K562 (cell line): ENCODE measurements around the gene CHRNB1. TPM values are rescaled to one million over a fixed set of nuclear protein-coding genes. Genes with fewer than 3 reads are reported as not detected.

Experiments used
- ATAC-seq: fragments of 200-7000 bp; cut with Tn5 transposase; 3 replicates; pipeline ENCODE4 v1.9.1; 2020; ENCODE audit warnings: moderate library complexity
- BruUV-seq: library from RNA; stranded (reverse); fragments of 400-500 nt; replicated peaks from 2 replicates; lab custom pipeline; 2021; lab: Mats Ljungman, UMichigan
- CTCF ChIA-PET: fragments of 300-600 bp; formaldehyde crosslinking; extraction: SDS; loops from one replicate; lab custom pipeline; 2021; ENCODE audit warnings: low intra/inter-chr PET ratio; lab: Yijun Ruan, JAX
- POLR2A ChIA-PET: fragments of 300-600, 350-650 bp; sonication (Branson Sonifier 250); formaldehyde crosslinking; extraction: SDS; loops from one replicate; lab custom pipeline; 2021; ENCODE audit warnings: antibody characterized with exemption, inconsistent platforms; lab: Yijun Ruan, JAX
- DNase-seq, 4 experiments: peaks; one replicate each; pipeline versions ENCODE4 v3.0.0 to v3.0.0-alpha.2; 2011 to 2018; ENCODE audit warnings: low spot score in 3 of 4, mixed read lengths in 3 of 4; ENCODE audit errors: extremely low read depth in 1 of 4
- FAIRE-seq: peaks from 2 replicates; lab custom pipeline; 2011; peaks lifted over from hg19 to GRCh38; lab: Jason Lieb, UNC
- H2AFZ ChIP-seq: 2 replicates; pipeline ENCODE4 v1.6.0; 2011; ENCODE audit warnings: low read depth, low read length, control low read depth, inconsistent platforms
- H3K27ac ChIP-seq: fragments of 200-600 bp; 3 replicates; pipeline ENCODE4 v1.8.0; 2011; ENCODE audit warnings: low read depth, mild to moderate bottlenecking, control low read depth, inconsistent platforms, low read length, moderate library complexity, mixed read lengths; ENCODE audit errors: extremely low read depth
- H3K27me3 ChIP-seq, 2 experiments: fragments of 300-600 bp in 1 of 2; 2 replicates in 1 of 2; 3 replicates in 1 of 2; pipeline versions ENCODE4 v1.6.0 to v1.8.0; 2011; ENCODE audit warnings: inconsistent platforms in 2 of 2, low read length in 2 of 2, mild to moderate bottlenecking in 1 of 2, mixed read lengths in 1 of 2, moderate library complexity in 1 of 2; ENCODE audit not compliant: control insufficient read depth in 2 of 2, insufficient read depth in 2 of 2
- H3K36me3 ChIP-seq: fragments of 300-600 bp; 3 replicates; pipeline ENCODE4 v1.8.0; 2011; ENCODE audit warnings: mild to moderate bottlenecking, low read length, inconsistent platforms; ENCODE audit not compliant: control insufficient read depth, insufficient read depth
- H3K4me1 ChIP-seq, 2 experiments: fragments of 200-600 bp in 1 of 2; replicated peaks in 1 of 2; 2 replicates in 1 of 2; 3 replicates in 1 of 2; pipeline versions ENCODE4 v1.5.1 to v1.8.0; 2011; ENCODE audit warnings: inconsistent platforms in 2 of 2, low read length in 2 of 2, mild to moderate bottlenecking in 1 of 2, mixed read lengths in 1 of 2, moderate library complexity in 1 of 2; ENCODE audit not compliant: control insufficient read depth in 2 of 2, insufficient read depth in 2 of 2
- H3K4me2 ChIP-seq: 2 replicates; pipeline ENCODE4 v1.6.1; 2011; ENCODE audit warnings: low read length, control low read depth, inconsistent platforms, mixed read lengths; ENCODE audit not compliant: insufficient read depth
- H3K4me3 ChIP-seq: fragments of 200-600 bp; sonication (generic), shearing (Covaris generic); 2 replicates; pipeline ENCODE4 v1.5.1; 2016; ENCODE audit warnings: control low read depth, inconsistent platforms
- H3K79me2 ChIP-seq: fragments of 200-600 bp; 3 replicates; pipeline ENCODE4 v1.8.0; 2011; ENCODE audit warnings: low read length, inconsistent platforms; ENCODE audit not compliant: control insufficient read depth, insufficient read depth
- H3K9ac ChIP-seq, 2 experiments: 2 replicates each; pipeline versions ENCODE4 v1.6.0 to v1.6.1; 2011; ENCODE audit warnings: low read depth in 2 of 2, low read length in 2 of 2, control low read depth in 1 of 2, inconsistent platforms in 1 of 2, mild to moderate bottlenecking in 1 of 2, mixed read lengths in 1 of 2; ENCODE audit not compliant: insufficient read depth in 1 of 2
- H3K9me1 ChIP-seq: one replicate; pipeline ENCODE4 v1.6.0; 2011; ENCODE audit warnings: inconsistent platforms, mild to moderate bottlenecking, low read length, moderate library complexity; ENCODE audit not compliant: control insufficient read depth, insufficient read depth
- H3K9me3 ChIP-seq: replicated peaks from 2 replicates; pipeline ENCODE4 v1.5.1; 2011; ENCODE audit warnings: low read depth, low read length, inconsistent platforms; ENCODE audit not compliant: control insufficient read depth, insufficient read depth
- H4K20me1 ChIP-seq: replicated peaks from 2 replicates; pipeline ENCODE4 v1.6.1; 2011; ENCODE audit warnings: low read length, inconsistent platforms, mixed read lengths; ENCODE audit not compliant: control insufficient read depth, insufficient read depth
- BCL6 ChIP-seq: fragments of 250-450 bp; sonication (Bioruptor Pico); IDR thresholded peaks from 2 replicates; pipeline ENCODE4 v1.4.0; 2020
- CBFB ChIP-seq: sonication (generic); formaldehyde crosslinking; IDR thresholded peaks from 2 replicates; pipeline ENCODE4 v1.4.0; 2020; ENCODE audit warnings: mild to moderate bottlenecking, missing genetic modification reagents
- GTF2E2 ChIP-seq: fragments of 200-800 bp; sonication (Bioruptor generic); IDR thresholded peaks from 2 replicates; pipeline ENCODE4 v1.6.1; 2016; ENCODE audit warnings: missing genetic modification characterization, missing compliant biosample characterization
- HDGF ChIP-seq: fragments of 450-650 bp; IDR thresholded peaks from 2 replicates; pipeline ENCODE4 v1.6.1; 2016
- HMG20A ChIP-seq: fragments of 450-650 bp; formaldehyde crosslinking; conservative IDR thresholded peaks from 2 replicates; pipeline ENCODE4 v1.4.0; 2020; ENCODE audit warnings: mild to moderate bottlenecking, mixed read lengths
- KLF1 ChIP-seq: fragments of 450-650 bp; IDR thresholded peaks from 2 replicates; pipeline ENCODE4 v1.6.1; 2016; ENCODE audit warnings: missing genetic modification characterization, missing compliant biosample characterization
- MECOM ChIP-seq: fragments of 250-450 bp; sonication (Bioruptor Pico); IDR thresholded peaks from 2 replicates; pipeline ENCODE4 v1.8.0; 2022; ENCODE audit warnings: inconsistent platforms
- MTF1 ChIP-seq: fragments of 250-450 bp; sonication (Bioruptor Pico); IDR thresholded peaks from 2 replicates; pipeline ENCODE4 v1.9.0; 2021; ENCODE audit warnings: moderate library complexity, mild to moderate bottlenecking, inconsistent platforms, borderline replicate concordance
- NCOR1 ChIP-seq: fragments of 450-650 bp; IDR thresholded peaks from 2 replicates; pipeline ENCODE4 v1.6.1; 2016; ENCODE audit warnings: mild to moderate bottlenecking, moderate library complexity
- SMAD1 ChIP-seq: fragments of 150-350 bp; IDR thresholded peaks from 2 replicates; pipeline ENCODE4 v1.6.1; 2014; ENCODE audit warnings: low read length, low read depth; ENCODE audit not compliant: partially characterized antibody
- THAP7 ChIP-seq: fragments of 250-450 bp; sonication (Bioruptor Pico); IDR thresholded peaks from 2 replicates; pipeline ENCODE4 v1.5.0; 2021
- TSHZ1 ChIP-seq: fragments of 250-450 bp; sonication (Bioruptor Pico); IDR thresholded peaks from 2 replicates; pipeline ENCODE4 v1.4.0; 2020; ENCODE audit warnings: mild to moderate bottlenecking, moderate library complexity
- ZBTB33 ChIP-seq: sonication (generic); formaldehyde crosslinking; IDR thresholded peaks from 2 replicates; pipeline ENCODE4 v1.8.1; 2023; ENCODE audit warnings: mild to moderate bottlenecking, missing genetic modification reagents
- ZNF24 ChIP-seq: fragments of 450-650 bp; IDR thresholded peaks from 2 replicates; pipeline ENCODE4 v1.6.1; 2016
- ZNF3 ChIP-seq: fragments of 250-450 bp; sonication (Bioruptor Pico); IDR thresholded peaks from 2 replicates; pipeline ENCODE4 v1.5.0; 2021; ENCODE audit warnings: mild to moderate bottlenecking, moderate library complexity
- WGBS: fragments of 100-300 bp; shearing (Covaris generic); methylation state at CpG from one replicate; pipeline ENCODE4 v1.1.6; 2016; ENCODE audit warnings: low coverage, mixed read lengths; ENCODE audit not compliant: insufficient coverage; ENCODE audit errors: missing lambda C conversion rate; 5-methylcytosine and 5-hydroxymethylcytosine counted together
- in situ Hi-C: fragments of 300-500 bp; cut with MboI; formaldehyde crosslinking; loops from 4 replicates; pipeline ENCODE4 v1.15.0; 2018; ENCODE audit warnings: inconsistent platforms, mixed read lengths
- intact Hi-C: fragments of 100-400 bp; cut with micrococcal nuclease; formaldehyde crosslinking; loops from 2 replicates; pipeline ENCODE4 v1.14.2; 2022
- polyA plus RNA-seq, 8 experiments: library from polyadenylated mRNA; depleted of rRNA in 4 of 8; stranded (reverse) in 5 of 8; unstranded in 3 of 8; fragments of >200 nt; fragmentation: Nextera tagmentation in 2 of 8; fragmentation: Illumina TruSeq in 1 of 8; extraction: Ambion mirVana in 2 of 8; extraction: Trizol in 1 of 8; gene quantifications; 2 replicates each; pipeline versions ENCODE4 v1.2.1 to v1.2.3, GENCODE V29; 2011 to 2014; ENCODE audit warnings: inconsistent platforms in 1 of 8, missing spikeins in 1 of 8
- total RNA-seq, 7 experiments: library from RNA; depleted of rRNA in 6 of 7; stranded (reverse); fragments of >200 nt in 6 of 7; fragmentation: Illumina TruSeq in 2 of 7; extraction: Trizol in 2 of 7; gene quantifications; 2 replicates each; pipeline versions ENCODE4 v1.2.1 to v1.2.3, GENCODE V29; 2011 to 2021; ENCODE audit warnings: low replicate concordance in 1 of 7

The CHRNB1 gene
- total and polyA plus RNA-seq, 9 of the 15 experiments (the other 6 are each of a cell fraction or from before 2014, with no cell fraction given): 4.7 to 12.3 (median 6.8) TPM

GRCh38 chr17:7484919-7485377, 40.1 kb downstream of the CHRNB1 start (continued):
- peak; percentile 57; the same call in 1 of the 2 replicates for TF ChIP-seq ZBTB33 (CRISPR knock-in tag)

GRCh38 chr17:7486181-7486580, 41.3 kb downstream of the CHRNB1 start:
- peak; percentile 15 for FAIRE-seq
- ChIA-PET CTCF (no interaction called here), POLR2A (interaction anchor here (0.6 to 4.0 kb wide), 25 partner anchors 8 to 831 kb away, joined by 3 to 25 read pairs (median 6); partner anchors contain the start of genes SPEM1, TMEM102 and TMEM256)
- Histone ChIP-seq H2AFZ (no peak overlapping the region), H3K27me3 (no peaks in the 10 kb centered on the region), H3K9me1 (no peaks in the 10 kb centered on the region), H3K36me3 (peaks cover 38% of the 10 kb centered on the region; the same call in 2 of the 3 replicates), H3K27ac (no peak overlapping the region; the same call in 1 of the 3 replicates), H3K4me3 (peak overlapping the region; percentile 63), H4K20me1 (no peaks in the 10 kb centered on the region), H3K9ac (peak overlapping the region; percentile 91 to 99; a peak in 3 of 4 replicates), H3K9me3 (no peaks in the 10 kb centered on the region), H3K4me1 (peaks cover 14 to 22% of the 10 kb centered on the region in 2 experiments; a peak in 4 of 5 replicates), H3K4me2 (peak overlapping the region; percentile 97), H3K79me2 (peaks cover 66% of the 10 kb centered on the region)
- TF ChIP-seq HMG20A (CRISPR knock-in tag) (no peak), ZNF24 (peak; percentile 54; the same call in 1 of the 2 replicates), THAP7 (no peak), HDGF (0 out of 2 replicates have a peak, but pooled peaks have one; percentile 47), GTF2E2 (tag) (no peak), SMAD1 (no peak), MECOM (CRISPR knock-in tag) (no peak), MTF1 (CRISPR knock-in tag) (no peak), ZNF3 (CRISPR knock-in tag) (no peak), CBFB (CRISPR knock-in tag) (no peak), BCL6 (CRISPR knock-in tag) (no peak), NCOR1 (no peak), KLF1 (no peak), TSHZ1 (no peak)
- intact Hi-C loops: no loop called here
- 10% methylated on average over 2 of the region's 3 CpGs for WGBS
- DNase-seq: peak in 1 of 4 experiments; percentile 29
- in situ Hi-C loops: no loop called here
- BruUV-seq: no TSS peak
- 0 out of 3 replicates have a peak, but pooled peaks have one; percentile 2 for ATAC-seq
